HepG2 (cell line): ENCODE data around the gene MXD1. TPM values are rescaled to one million over a fixed set of nuclear protein-coding genes. Genes with fewer than 3 reads are reported as not detected.

ENCODE experiments used
- ATAC-seq: fragments of 200-7000 bp; cut with Tn5 transposase; 3 replicates; pipeline ENCODE4 v1.9.1; 2020; ENCODE audit warnings: mild to moderate bottlenecking, moderate library complexity
- BruUV-seq: library from RNA; stranded (reverse); fragments of 400-500 nt; replicated peaks from 2 replicates; lab custom pipeline; 2021; lab: Mats Ljungman, UMichigan
- CTCF ChIA-PET: fragments of 300-600 bp; formaldehyde crosslinking; extraction: SDS; loops from one replicate; lab custom pipeline; 2021; ENCODE audit warnings: low total read pairs, inconsistent platforms, low intra/inter-chr PET ratio; lab: Yijun Ruan, JAX
- POLR2A ChIA-PET: fragments of 350-600 bp; sonication (Branson Sonifier 250); formaldehyde crosslinking; loops from one replicate; lab custom pipeline; 2020; ENCODE audit warnings: antibody characterized with exemption, inconsistent platforms; lab: Yijun Ruan, JAX
- DNase-seq: peaks from one replicate; pipeline ENCODE4 v3.0.0-alpha.2; 2015; ENCODE audit warnings: low spot score
- FAIRE-seq: peaks from 3 replicates; lab custom pipeline; 2011; peaks lifted over from hg19 to GRCh38; lab: Jason Lieb, UNC
- H2AFZ ChIP-seq: one replicate; pipeline ENCODE4 v1.6.1; 2011; ENCODE audit warnings: low read length, inconsistent platforms
- H3K27ac ChIP-seq: fragments of 300-600 bp; 3 replicates; pipeline ENCODE4 v1.8.0; 2011; ENCODE audit warnings: mixed run types, mild to moderate bottlenecking, mixed read lengths, low read length, inconsistent platforms; ENCODE audit not compliant: insufficient read depth; ENCODE audit errors: extremely low read length
- H3K27me3 ChIP-seq, 2 experiments: fragments of 200-600 bp in 1 of 2; 2 replicates in 1 of 2; 3 replicates in 1 of 2; pipeline versions ENCODE4 v1.6.0 to v1.8.0; 2011; ENCODE audit warnings: low read length in 2 of 2, mild to moderate bottlenecking in 2 of 2, moderate library complexity in 2 of 2, inconsistent platforms in 1 of 2; ENCODE audit not compliant: insufficient read depth in 2 of 2, control insufficient read depth in 1 of 2
- H3K36me3 ChIP-seq, 2 experiments: fragments of 200-600 bp in 1 of 2; replicated peaks in 1 of 2; 2 replicates in 1 of 2; 3 replicates in 1 of 2; pipeline versions ENCODE4 v1.5.1 to v1.8.0; 2011; ENCODE audit warnings: low read length in 2 of 2, inconsistent platforms in 1 of 2; ENCODE audit not compliant: insufficient read depth in 2 of 2, control insufficient read depth in 1 of 2
- H3K4me1 ChIP-seq: 2 replicates; pipeline ENCODE4 v1.5.1; 2012; ENCODE audit warnings: low read length, inconsistent platforms; ENCODE audit not compliant: insufficient read depth
- H3K4me2 ChIP-seq: 2 replicates; pipeline ENCODE4 v1.6.0; 2011; ENCODE audit warnings: low read depth, low read length, inconsistent platforms
- H3K4me3 ChIP-seq, 3 experiments: fragments of 200-600 bp in 1 of 3; sonication (generic), shearing (Covaris generic) in 1 of 3; replicated peaks in 1 of 3; 2 replicates each; pipeline ENCODE4 v1.5.1; 2011 to 2016; ENCODE audit warnings: low read length in 3 of 3, inconsistent platforms in 2 of 3, low read depth in 2 of 3, mild to moderate bottlenecking in 2 of 3, control low read depth in 1 of 3, mixed read lengths in 1 of 3; ENCODE audit not compliant: insufficient read depth in 1 of 3
- H3K79me2 ChIP-seq: one replicate; pipeline ENCODE4 v1.6.1; 2011; ENCODE audit warnings: low read length, inconsistent platforms; ENCODE audit not compliant: insufficient read depth
- H3K9ac ChIP-seq: 2 replicates; pipeline ENCODE4 v1.6.0; 2011; ENCODE audit warnings: mild to moderate bottlenecking, low read depth, low read length, inconsistent platforms; ENCODE audit not compliant: insufficient read depth
- H3K9me3 ChIP-seq: 2 replicates; pipeline ENCODE4 v1.5.1; 2012; ENCODE audit warnings: mild to moderate bottlenecking, low read length
- H4K20me1 ChIP-seq: 2 replicates; pipeline ENCODE4 v1.6.0; 2011; ENCODE audit warnings: inconsistent platforms, mild to moderate bottlenecking, low read length, moderate library complexity; ENCODE audit not compliant: insufficient read depth
- CBX2 ChIP-seq, 2 experiments: fragments of 200-600 bp in 1 of 2; sonication (generic); formaldehyde crosslinking in 1 of 2; IDR thresholded peaks; 2 replicates each; pipeline versions ENCODE4 v1.7.0 to v1.8.1; 2018 to 2022; ENCODE audit warnings: low read depth in 2 of 2, low read length in 1 of 2, mild to moderate bottlenecking in 1 of 2, missing genetic modification reagents in 1 of 2
- GRHL1 ChIP-seq: sonication (generic); formaldehyde crosslinking; conservative IDR thresholded peaks from 2 replicates; pipeline ENCODE4 v1.8.0; 2022; ENCODE audit warnings: missing genetic modification reagents
- HDAC2 ChIP-seq: sonication (generic); formaldehyde crosslinking; IDR thresholded peaks from 2 replicates; pipeline ENCODE4 v1.4.0; 2020; ENCODE audit warnings: missing genetic modification reagents
- HOXA9 ChIP-seq: sonication (generic); formaldehyde crosslinking; IDR thresholded peaks from 2 replicates; pipeline ENCODE4 v1.8.1; 2022; ENCODE audit warnings: missing genetic modification reagents, mild to moderate bottlenecking, moderate library complexity, borderline replicate concordance
- MAFG ChIP-seq: sonication (generic); formaldehyde crosslinking; IDR thresholded peaks from 2 replicates; pipeline ENCODE4 v1.5.1; 2020; ENCODE audit warnings: mild to moderate bottlenecking, missing genetic modification reagents
- SETDB1 ChIP-seq: sonication (generic); formaldehyde crosslinking; IDR thresholded peaks from 2 replicates; pipeline ENCODE4 v1.5.1; 2020; ENCODE audit warnings: missing genetic modification reagents, mild to moderate bottlenecking, borderline replicate concordance
- SNAPC5 ChIP-seq: sonication (generic); formaldehyde crosslinking; IDR thresholded peaks from 2 replicates; pipeline ENCODE4 v1.8.1; 2023; ENCODE audit warnings: mild to moderate bottlenecking, missing genetic modification reagents, borderline replicate concordance
- ZBTB7A ChIP-seq: sonication (generic); formaldehyde crosslinking; IDR thresholded peaks from 2 replicates; pipeline ENCODE4 v1.8.0; 2022; ENCODE audit warnings: mild to moderate bottlenecking, missing genetic modification reagents
- ZFYVE20 ChIP-seq: sonication (generic); formaldehyde crosslinking; IDR thresholded peaks from 2 replicates; pipeline ENCODE4 v1.8.0; 2023; ENCODE audit warnings: low read depth, mild to moderate bottlenecking, moderate library complexity, missing genetic modification reagents, borderline replicate concordance
- ZMYM3 ChIP-seq: sonication (generic); formaldehyde crosslinking; IDR thresholded peaks from 2 replicates; pipeline ENCODE4 v1.5.1; 2020; ENCODE audit warnings: mild to moderate bottlenecking, missing genetic modification reagents
- ZNF280D ChIP-seq: sonication (generic); formaldehyde crosslinking; IDR thresholded peaks from 2 replicates; pipeline ENCODE4 v1.5.1; 2020; ENCODE audit warnings: mild to moderate bottlenecking, missing genetic modification reagents
- in situ Hi-C: cut with HindIII; loops from 2 replicates; pipeline ENCODE4 v1.10.0; 2017; ENCODE audit warnings: low pct_unique_long_range_greater_than_20kb; ENCODE audit not compliant: extremely low pct_ligation_motif_present
- intact Hi-C: fragments of 100-400 bp; cut with micrococcal nuclease; formaldehyde crosslinking; loops from one replicate; pipeline ENCODE4 v1.10.0; 2022; ENCODE audit not compliant: unreplicated experiment
- polyA plus RNA-seq, 8 experiments: library from polyadenylated mRNA; depleted of rRNA in 3 of 8; stranded (reverse) in 7 of 8; unstranded in 1 of 8; fragments of >200 nt; fragmentation: Illumina TruSeq in 4 of 8; extraction: Trizol in 4 of 8; gene quantifications; 2 replicates each; pipeline versions ENCODE4 v1.2.1 to v1.2.3, GENCODE V29; 2011 to 2016; ENCODE audit warnings: low read depth in 4 of 8, missing spikeins in 1 of 8, mixed read lengths in 1 of 8; ENCODE audit not compliant: insufficient read depth in 1 of 8
- total RNA-seq, 5 experiments: library from RNA; depleted of rRNA; stranded (reverse); fragments of >200 nt; fragmentation: Illumina TruSeq; extraction: Trizol; gene quantifications; 2 replicates each; pipeline ENCODE4 v1.2.3, GENCODE V29; 2016; ENCODE audit warnings: low read depth in 1 of 5

The MXD1 gene
- total and polyA plus RNA-seq, 2 of the 13 experiments (the other 11 are each of a cell fraction or from before 2014, with no cell fraction given): 6.4 to 14.9 TPM

GRCh38 chr2:69889302-69889701 is 25.6 kb upstream of the MXD1 start:
- ChIA-PET POLR2A (no interaction called here), CTCF (no interaction called here)
- no peaks in the 10 kb centered on the region; a peak in 2 of 5 replicates for H3K27me3 ChIP-seq
- peaks cover 6% of the 10 kb centered on the region for H3K79me2 ChIP-seq
- no peak for FAIRE-seq
- BruUV-seq: no TSS peak
- H4K20me1 ChIP-seq: no peaks in the 10 kb centered on the region
- TF ChIP-seq SETDB1 (no peak), ZNF280D (CRISPR knock-in tag) (0 out of 2 replicates have a peak, but pooled peaks have one; percentile 55), ZFYVE20 (no peak), ZMYM3 (peak; percentile 53), HDAC2 (CRISPR knock-in tag) (no peak), ZBTB7A (CRISPR knock-in tag) (no peak), CBX2 (IDR thresholded peaks at IDR 0.05; ENCODE audit: low read depth, low read length) (no peak), CBX2 (CRISPR knock-in tag; IDR thresholded peaks at IDR 0.05; ENCODE audit: low read depth) (no peak), HOXA9 (CRISPR knock-in tag) (no peak), SNAPC5 (CRISPR knock-in tag) (no peak), GRHL1 (CRISPR knock-in tag) (no peak), MAFG (CRISPR knock-in tag) (no peak)
- TF ChIP-seq, all 625 proteins: peak for 2
- in situ Hi-C loops (no loop called here), intact Hi-C loops (no loop called here)
- H3K9me3 ChIP-seq: peaks cover 5% of the 10 kb centered on the region; the same call in 1 of the 2 replicates
- DNase-seq (no peak), ATAC-seq (no peak)
- peaks cover 13% of the 10 kb centered on the region; the same call in 1 of the 2 replicates for H3K4me1 ChIP-seq
- H3K27ac ChIP-seq: no peak overlapping the region
- no peak overlapping the region for H2AFZ ChIP-seq
- H3K4me3 ChIP-seq: no peak overlapping the region
- H3K9ac ChIP-seq: no peak overlapping the region
- H3K4me2 ChIP-seq: no peak overlapping the region
- H3K36me3 ChIP-seq: no peaks in the 10 kb centered on the region
